PC-9 (cell line): ENCODE measurements around the gene MYB. TPM values are rescaled to one million over a fixed set of nuclear protein-coding genes. Genes with fewer than 3 reads are reported as not detected.

Experiments
- BruUV-seq: library from RNA; stranded (reverse); fragments of 400-500 nt; replicated peaks from 2 replicates; lab custom pipeline; 2021; lab: Mats Ljungman, UMichigan
- CTCF ChIA-PET: fragments of 300-600 bp; sonication (Branson Sonifier 250); formaldehyde crosslinking; loops from one replicate; lab custom pipeline; 2022; ENCODE audit warnings: antibody characterized with exemption; lab: Charles Lee
- POLR2A ChIA-PET: fragments of 300-600 bp; sonication (Branson Sonifier 250); formaldehyde crosslinking; loops from one replicate; lab custom pipeline; 2022; ENCODE audit warnings: antibody characterized with exemption; ENCODE audit not compliant: unreplicated experiment; lab: Charles Lee
- DNase-seq, 2 experiments: peaks; one replicate each; pipeline versions ENCODE4 v3.0.0 to v3.0.0-alpha.2; 2015 to 2022; ENCODE audit warnings: mixed read lengths in 1 of 2
- H2AFZ ChIP-seq: fragments of 200-600 bp; sonication (generic); 2 replicates; pipeline ENCODE4 v1.8.1; 2017; ENCODE audit warnings: antibody characterized with exemption
- H3F3A ChIP-seq: fragments of 200-600 bp; sonication (generic); 2 replicates; pipeline ENCODE4 v1.8.1; 2017; ENCODE audit warnings: antibody characterized with exemption, mild to moderate bottlenecking, low read depth; ENCODE audit not compliant: insufficient read depth
- H3K27ac ChIP-seq: fragments of 200-600 bp; sonication (generic); 2 replicates; pipeline ENCODE4 v1.6.1; 2016; ENCODE audit warnings: mixed run types
- H3K27me3 ChIP-seq: fragments of 200-600 bp; sonication (generic); 2 replicates; pipeline ENCODE4 v1.6.1; 2016; ENCODE audit warnings: low read depth, mixed run types; ENCODE audit not compliant: insufficient read depth
- H3K36me3 ChIP-seq: fragments of 200-600 bp; sonication (generic); 2 replicates; pipeline ENCODE4 v1.6.1; 2016; ENCODE audit warnings: low read depth, mixed run types
- H3K4me1 ChIP-seq: fragments of 200-600 bp; sonication (generic); replicated peaks from 2 replicates; pipeline ENCODE4 v1.6.1; 2016; ENCODE audit warnings: mixed run types; ENCODE audit not compliant: insufficient read depth
- H3K4me2 ChIP-seq: fragments of 200-600 bp; sonication (generic); 2 replicates; pipeline ENCODE4 v1.6.1; 2017; ENCODE audit warnings: mixed run types
- H3K4me3 ChIP-seq: fragments of 200-600 bp; sonication (generic); 2 replicates; pipeline ENCODE4 v1.6.1; 2016; ENCODE audit warnings: mixed run types
- H3K79me2 ChIP-seq: fragments of 200-600 bp; sonication (generic); 2 replicates; pipeline ENCODE4 v1.6.1; 2017; ENCODE audit warnings: low read depth, mixed run types
- H3K9me2 ChIP-seq: fragments of 200-600 bp; sonication (generic); 2 replicates; pipeline ENCODE4 v1.8.1; 2017; ENCODE audit warnings: mild to moderate bottlenecking; ENCODE audit not compliant: insufficient read depth
- H3K9me3 ChIP-seq: fragments of 200-600 bp; sonication (generic); 2 replicates; pipeline ENCODE4 v1.8.1; 2016; ENCODE audit warnings: low read depth; ENCODE audit not compliant: insufficient read depth
- H4K20me1 ChIP-seq: fragments of 200-600 bp; sonication (generic); 2 replicates; pipeline ENCODE4 v1.8.1; 2017; ENCODE audit not compliant: insufficient read depth
- CTCF ChIP-seq: fragments of 200-600 bp; sonication (generic); conservative IDR thresholded peaks from 2 replicates; pipeline ENCODE4 v1.6.1; 2017; ENCODE audit warnings: mixed run types, antibody characterized with exemption, mild to moderate bottlenecking, moderate library complexity
- EZH2 ChIP-seq: fragments of 200-600 bp; sonication (generic); IDR thresholded peaks from 2 replicates; pipeline ENCODE4 v1.8.0; 2017; ENCODE audit warnings: antibody characterized with exemption, low read depth
- intact Hi-C: fragments of 100-400 bp; cut with micrococcal nuclease; formaldehyde crosslinking; loops from one replicate; pipeline ENCODE4 v1.10.0; 2022; ENCODE audit not compliant: unreplicated experiment
- total RNA-seq: library from RNA; stranded (reverse); gene quantifications from 2 replicates; pipeline ENCODE4 v1.2.3, GENCODE V29; 2021

MYB gene
- total RNA-seq, 1 experiment from 2014 or later: 1.8 TPM

- no peaks in the 10 kb centered on the region for H4K20me1 ChIP-seq
- H3K4me1 ChIP-seq: no peaks in the 10 kb centered on the region
- BruUV-seq: no TSS peak
- no peaks in the 10 kb centered on the region for H3F3A ChIP-seq
- intact Hi-C loops: no loop called here
- POLR2A ChIA-PET: no interaction called here
- no peak for TF ChIP-seq EZH2
- no peak for TF ChIP-seq CTCF
- CTCF ChIA-PET: no interaction called here
- H3K27ac ChIP-seq: no peak overlapping the region
- H3K79me2 ChIP-seq: no peaks in the 10 kb centered on the region
- peaks cover 5% of the 10 kb centered on the region; the same call in 1 of the 2 replicates for H3K27me3 ChIP-seq
- no peak for DNase-seq
- H3K36me3 ChIP-seq: no peaks in the 10 kb centered on the region
- no peak overlapping the region for H2AFZ ChIP-seq
- no peak overlapping the region for H3K4me2 ChIP-seq
- H3K9me3 ChIP-seq: no peaks in the 10 kb centered on the region
- no peak overlapping the region for H3K4me3 ChIP-seq
- no peaks in the 10 kb centered on the region for H3K9me2 ChIP-seq
These were observed 48.9 kb downstream of the MYB start for GRCh38 chr6:135229996-135230395.

DNA sequence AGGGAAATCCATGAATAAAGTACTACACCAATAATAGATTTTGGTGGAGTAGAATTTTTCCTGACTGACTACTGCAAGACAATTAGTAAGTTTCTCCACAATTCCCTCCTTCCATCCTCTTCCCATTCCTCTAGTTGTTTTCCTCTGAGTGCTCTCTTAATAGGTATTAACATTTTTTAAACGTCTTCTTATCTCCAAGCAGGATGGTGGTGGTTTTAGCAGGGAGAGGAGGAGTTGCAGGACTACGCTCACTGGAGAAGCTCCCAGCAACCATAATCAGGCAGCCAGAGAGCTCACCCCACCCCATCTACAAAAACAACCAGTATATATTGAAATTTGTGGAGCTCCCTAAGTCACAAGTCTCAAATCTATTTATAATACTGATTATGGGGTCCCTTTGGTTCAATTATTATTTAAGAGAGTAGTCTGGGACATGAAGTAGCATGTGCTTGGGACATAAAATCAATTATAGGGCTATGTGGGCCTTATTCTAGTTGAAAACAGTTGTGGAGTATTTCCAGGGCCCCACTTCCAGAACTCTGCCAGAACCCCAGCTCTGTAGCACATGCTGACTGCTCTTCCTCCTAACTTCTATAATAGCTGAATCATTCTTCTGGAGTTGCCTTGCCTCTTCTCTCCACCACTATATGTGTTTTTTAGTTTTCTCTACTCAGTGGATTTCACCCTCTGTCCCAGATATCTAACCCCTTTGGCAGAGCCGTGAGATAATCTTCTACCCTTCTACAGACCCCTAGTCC lies 49.8 kb downstream of the MYB start:
- Histone ChIP-seq H3K27me3 (peaks cover 9% of the 10 kb centered on the region; the same call in 1 of the 2 replicates), H2AFZ (no peak overlapping the region), H3K9me3 (no peaks in the 10 kb centered on the region), H3K79me2 (no peaks in the 10 kb centered on the region), H3K36me3 (no peaks in the 10 kb centered on the region), H3F3A (no peaks in the 10 kb centered on the region), H3K4me2 (no peak overlapping the region), H3K4me1 (no peaks in the 10 kb centered on the region), H4K20me1 (no peaks in the 10 kb centered on the region), H3K9me2 (no peaks in the 10 kb centered on the region), H3K27ac (no peak overlapping the region), H3K4me3 (no peak overlapping the region)
- ChIA-PET POLR2A (no interaction called here), CTCF (interaction anchor here (0.6 to 0.7 kb wide), 2 partner anchors 48 to 1561 kb away, joined by 6 to 7 read pairs; partner anchors contain the start of gene MAP3K5)
- intact Hi-C loops: no loop called here
- no TSS peak for BruUV-seq
- no peak for DNase-seq
- TF ChIP-seq EZH2: no peak
- TF ChIP-seq CTCF: no peak

- Histone ChIP-seq H2AFZ (no peak overlapping the region), H3K4me1 (no peaks in the 10 kb centered on the region), H3F3A (no peaks in the 10 kb centered on the region), H3K4me2 (no peak overlapping the region), H3K9me2 (no peaks in the 10 kb centered on the region), H3K9me3 (no peaks in the 10 kb centered on the region), H3K79me2 (no peaks in the 10 kb centered on the region), H4K20me1 (no peaks in the 10 kb centered on the region), H3K4me3 (no peak overlapping the region), H3K27ac (no peak overlapping the region), H3K27me3 (peaks cover 15% of the 10 kb centered on the region), H3K36me3 (no peaks in the 10 kb centered on the region)
- intact Hi-C loops: no loop called here
- no peak for DNase-seq
- POLR2A ChIA-PET: no interaction called here
- CTCF ChIA-PET: interaction anchor here (0.7 kb wide), 1 partner anchor 1561 kb away, joined by 7 read pairs; the partner anchor contains the start of gene MAP3K5
- BruUV-seq: no TSS peak
- no peak for TF ChIP-seq EZH2
These were observed 50.3 kb downstream of the MYB start for GRCh38 chr6:135231469-135231844.
